GM19452 (cell line): Measurements from ENCODE around the gene LRRC52.

Experiments
- ATAC-seq: cut with Tn5 transposase; IDR thresholded peaks from one replicate; pipeline ENCODE4 v1.9.1; 2021; ENCODE audit not compliant: unreplicated experiment

Gene LRRC52, protein sequence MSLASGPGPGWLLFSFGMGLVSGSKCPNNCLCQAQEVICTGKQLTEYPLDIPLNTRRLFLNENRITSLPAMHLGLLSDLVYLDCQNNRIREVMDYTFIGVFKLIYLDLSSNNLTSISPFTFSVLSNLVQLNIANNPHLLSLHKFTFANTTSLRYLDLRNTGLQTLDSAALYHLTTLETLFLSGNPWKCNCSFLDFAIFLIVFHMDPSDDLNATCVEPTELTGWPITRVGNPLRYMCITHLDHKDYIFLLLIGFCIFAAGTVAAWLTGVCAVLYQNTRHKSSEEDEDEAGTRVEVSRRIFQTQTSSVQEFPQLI

DNA sequence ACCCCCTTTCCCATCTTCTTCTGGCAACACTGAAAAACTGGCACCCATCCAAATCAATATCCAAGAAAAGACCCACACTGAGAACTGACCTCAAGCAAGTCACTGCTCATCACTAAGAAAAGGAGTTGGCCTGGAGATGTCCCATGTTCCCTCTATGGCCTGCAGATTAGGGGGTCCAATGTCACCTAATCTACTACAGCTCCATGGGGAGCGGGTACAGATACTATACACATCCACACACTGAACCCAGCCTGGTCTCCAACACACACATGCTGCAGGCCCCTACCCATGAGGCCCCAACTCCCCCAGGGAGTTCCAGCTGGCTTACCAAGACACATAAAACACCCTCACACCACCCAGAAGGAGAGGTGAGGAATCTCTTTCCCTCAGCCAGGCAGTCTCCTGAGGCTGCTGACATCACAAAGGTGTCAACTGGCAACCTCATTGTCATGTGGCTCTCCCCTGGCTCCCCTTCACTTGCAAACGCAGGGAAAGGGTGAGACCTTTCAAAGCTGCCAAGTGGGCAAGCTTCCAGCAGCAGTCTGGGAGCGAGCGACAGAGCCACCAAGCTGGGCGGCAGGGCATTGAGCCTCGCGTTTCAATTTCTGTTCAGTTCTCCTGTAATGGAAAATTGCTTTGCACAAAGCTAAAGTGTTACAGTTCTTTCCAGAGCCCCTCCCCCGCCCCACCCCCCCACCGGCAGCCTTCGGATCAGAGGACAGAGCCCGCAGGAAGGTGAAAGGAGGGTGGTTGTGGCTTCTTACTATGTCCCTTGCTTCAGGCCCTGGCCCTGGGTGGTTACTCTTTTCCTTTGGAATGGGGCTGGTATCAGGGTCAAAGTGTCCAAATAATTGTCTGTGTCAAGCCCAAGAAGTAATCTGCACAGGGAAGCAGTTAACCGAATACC is at the start of gene LRRC52:
Gene LRRC52 (plus strand): TSS at position 469 of the 907 bp plus-strand sequence. CDS start 297 bp downstream, at position 766.
- no peak for ATAC-seq

DNA sequence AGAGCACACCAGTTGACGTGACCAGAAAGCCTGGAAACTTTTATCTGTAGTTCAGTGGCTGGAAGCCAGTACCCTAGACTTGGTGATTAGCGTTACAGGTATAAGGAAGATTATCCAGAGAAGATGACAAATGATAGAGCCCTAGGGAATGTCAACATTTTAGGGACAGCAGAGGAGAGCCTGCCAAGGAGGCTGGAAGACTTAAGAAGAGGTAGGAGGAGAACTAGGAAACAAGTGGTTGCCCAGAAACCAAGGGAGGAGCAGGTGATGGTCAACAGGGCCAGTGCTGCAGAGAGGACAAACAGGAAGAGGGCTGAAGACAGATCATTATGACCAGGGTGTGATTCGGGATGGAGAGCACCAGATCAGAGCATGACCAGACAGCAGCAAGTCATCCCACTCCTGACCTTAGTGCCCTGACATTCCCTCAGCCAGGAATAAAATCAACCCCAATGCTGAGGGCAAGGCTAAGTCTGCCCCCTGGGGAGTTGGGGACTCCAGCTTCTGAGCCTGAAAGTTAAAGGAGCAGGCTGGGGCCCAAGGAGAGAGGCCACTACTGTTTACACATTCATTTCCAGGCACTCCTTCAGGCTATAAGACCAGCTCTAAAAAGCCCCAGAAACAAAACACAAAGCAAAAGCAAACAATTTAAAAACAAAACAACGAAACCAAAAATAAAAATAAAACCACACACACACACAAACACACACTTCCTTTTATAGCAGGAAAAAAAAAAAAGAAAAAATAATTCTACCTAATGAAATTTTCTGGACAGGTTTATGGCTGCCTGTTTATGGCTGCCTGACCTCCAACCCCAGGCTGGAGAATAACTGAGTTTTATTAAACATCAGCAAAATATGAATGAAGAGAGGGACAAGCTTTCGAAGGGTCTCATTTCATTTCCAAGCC is 48.6 kb upstream of the LRRC52 start:
- no peak for ATAC-seq

DNA sequence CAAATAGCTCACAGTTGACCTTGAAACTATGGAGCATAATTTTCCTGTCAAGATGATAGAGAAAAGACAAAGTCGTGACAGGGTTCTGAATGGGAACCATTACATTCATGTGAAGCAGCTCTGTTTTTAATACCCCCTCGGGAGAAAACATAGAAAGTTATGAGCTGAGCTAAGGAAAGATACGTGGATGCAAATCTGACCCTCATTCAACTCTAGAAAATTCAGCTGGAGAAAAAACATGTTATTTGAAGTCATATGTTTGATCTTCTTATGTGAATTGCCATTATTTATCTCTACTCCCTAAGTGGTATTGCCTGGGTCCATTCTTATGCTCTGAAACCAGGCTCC is 48.0 kb upstream of the LRRC52 start:
- no peak for ATAC-seq

DNA sequence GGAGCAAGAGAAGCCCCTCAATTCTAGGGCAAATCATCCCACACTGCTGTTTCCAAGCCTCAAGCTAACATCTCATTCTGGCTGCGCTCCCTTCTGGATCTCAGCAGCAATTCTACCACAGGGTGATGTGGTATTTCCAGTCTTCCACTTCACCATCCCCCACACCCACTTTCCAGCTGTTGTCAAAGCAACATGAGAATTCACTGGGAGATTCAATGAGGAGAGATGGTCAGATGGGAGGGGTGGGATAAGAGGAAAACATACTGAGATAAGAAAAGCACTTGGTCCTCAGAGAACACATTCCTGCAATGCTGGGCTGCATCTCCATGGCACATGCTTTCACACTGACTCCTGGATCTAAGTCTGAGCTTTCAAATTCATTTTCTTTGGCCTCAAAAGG is 47.3 kb upstream of the LRRC52 start:
- ATAC-seq: no peak

- no peak for ATAC-seq
These were observed 46.5 kb upstream of the LRRC52 start for GRCh38 chr1:165497069-165498013.

- ATAC-seq: no peak
These were observed 42.4 kb upstream of the LRRC52 start for GRCh38 chr1:165501330-165501969.

DNA sequence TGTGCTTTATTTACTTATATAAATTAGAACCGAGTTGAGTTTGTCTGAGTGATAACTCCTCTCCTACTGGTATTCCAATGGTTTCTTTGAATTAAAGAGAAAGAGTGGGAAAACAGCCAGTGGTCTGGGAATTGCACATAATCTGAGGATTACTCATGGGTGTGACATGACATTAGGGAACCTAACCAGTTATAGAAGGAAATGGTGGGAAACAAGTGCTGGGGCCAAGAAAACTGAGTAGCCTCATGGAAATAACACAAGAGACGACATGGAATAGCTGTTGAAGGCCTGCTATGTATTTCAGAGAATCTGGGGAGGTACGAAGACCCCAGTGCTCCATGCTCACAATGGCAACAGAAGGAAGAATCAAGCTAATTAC is 41.8 kb upstream of the LRRC52 start:
- ATAC-seq: no peak

- ATAC-seq: no peak
These were observed 36.2 kb upstream of the LRRC52 start for GRCh38 chr1:165507570-165507969.

- ATAC-seq: no peak
These were observed 35.5 kb upstream of the LRRC52 start for GRCh38 chr1:165508291-165508690.

- no peak for ATAC-seq
These were observed 31.0 kb upstream of the LRRC52 start for GRCh38 chr1:165512816-165513215.

GRCh38 chr1:165516469-165516868 is 27.3 kb upstream of the LRRC52 start:
- no peak for ATAC-seq

- no peak for ATAC-seq
These were observed 23.2 kb upstream of the LRRC52 start for GRCh38 chr1:165520646-165521045.

DNA sequence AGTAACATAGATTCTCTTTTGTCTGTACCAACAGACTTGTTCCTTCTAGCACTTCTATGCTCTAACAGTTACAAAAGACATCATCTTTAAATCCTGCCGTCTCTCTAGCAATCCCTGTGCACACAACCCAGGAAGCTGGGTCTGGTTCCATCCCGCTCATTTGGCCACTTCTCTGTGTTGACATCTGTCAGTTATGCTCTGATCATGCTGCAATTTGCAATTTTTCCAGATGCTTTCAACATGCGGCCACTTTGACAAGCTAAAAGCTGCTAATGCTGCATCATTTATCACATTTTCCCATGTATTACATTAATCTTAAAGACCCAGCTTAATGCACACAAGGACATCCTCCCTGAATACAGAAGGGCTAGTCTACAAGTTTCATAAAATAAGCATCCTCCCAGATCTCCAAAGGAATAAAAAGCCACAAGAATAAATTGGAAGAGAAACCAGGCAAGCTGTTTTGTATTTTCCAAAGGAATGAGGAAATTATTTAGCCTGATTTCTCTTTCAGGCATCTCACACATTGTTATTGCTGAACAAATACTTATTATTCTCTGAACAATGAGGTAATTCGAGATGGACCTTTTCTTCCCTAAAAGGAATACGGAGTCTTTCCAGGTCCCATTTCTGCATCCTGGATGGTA is 19.0 kb upstream of the LRRC52 start:
- no peak for ATAC-seq

- no peak for ATAC-seq
These were observed 18.1 kb upstream of the LRRC52 start for GRCh38 chr1:165525708-165526107.

GRCh38 chr1:165527251-165528007 is 16.4 kb upstream of the LRRC52 start:
- no peak for ATAC-seq

- no peak for ATAC-seq
These were observed 12.8 kb upstream of the LRRC52 start for GRCh38 chr1:165531021-165531420.

DNA sequence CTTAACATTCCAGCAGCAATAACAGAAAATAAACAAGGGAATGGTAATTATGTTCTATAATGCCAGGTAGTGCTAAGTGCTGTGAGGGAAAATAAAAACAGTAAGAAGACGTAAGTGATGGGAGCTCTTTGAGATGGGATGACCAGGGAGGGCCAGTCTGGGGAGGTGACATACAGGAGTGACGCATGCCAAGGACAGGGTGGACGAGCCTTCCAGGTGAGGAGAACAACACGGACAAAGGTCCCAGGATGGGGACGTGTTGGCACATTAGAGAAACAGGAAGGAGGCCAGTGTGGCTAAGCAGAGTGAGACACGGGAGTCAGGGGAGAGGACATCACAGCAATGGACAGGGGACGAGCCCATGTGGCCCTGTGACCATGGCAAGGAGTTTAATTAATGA is 11.7 kb upstream of the LRRC52 start:
- ATAC-seq: no peak

- no peak for ATAC-seq
These were observed 10.5 kb upstream of the LRRC52 start for GRCh38 chr1:165533254-165533653.
